Iris pigment epithelial cell (primary cell): ENCODE measurements around the gene FAM120AOS.
"Not testable (repeated sequence)": the region's sequence is repeated elsewhere in the genome, so short reads cannot be mapped to it uniquely, and the experiment has no call there.

Experiments used
- DNase-seq: peaks from one replicate; pipeline ENCODE4 v3.0.0-alpha.2; 2011; ENCODE audit warnings: low read depth

FAM120AOS gene

DNA sequence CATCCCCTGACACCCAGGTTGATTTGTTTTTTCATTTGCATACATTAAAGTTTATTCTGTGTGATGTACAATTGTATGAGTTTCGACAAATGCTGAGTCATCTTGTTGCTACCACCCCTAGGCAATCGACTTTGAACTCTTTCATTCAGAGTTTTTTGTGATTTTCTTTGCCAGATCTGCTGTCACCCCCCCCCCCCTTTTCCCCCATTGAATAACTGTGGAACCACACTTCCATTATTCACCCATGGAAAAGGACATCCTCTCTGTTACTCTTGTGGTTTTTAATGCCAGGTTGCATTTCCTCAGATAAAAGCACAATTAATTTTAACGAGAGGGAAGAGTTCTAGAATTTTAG, 13.7 kb upstream of the FAM120AOS start:
- no peak for DNase-seq

DNA sequence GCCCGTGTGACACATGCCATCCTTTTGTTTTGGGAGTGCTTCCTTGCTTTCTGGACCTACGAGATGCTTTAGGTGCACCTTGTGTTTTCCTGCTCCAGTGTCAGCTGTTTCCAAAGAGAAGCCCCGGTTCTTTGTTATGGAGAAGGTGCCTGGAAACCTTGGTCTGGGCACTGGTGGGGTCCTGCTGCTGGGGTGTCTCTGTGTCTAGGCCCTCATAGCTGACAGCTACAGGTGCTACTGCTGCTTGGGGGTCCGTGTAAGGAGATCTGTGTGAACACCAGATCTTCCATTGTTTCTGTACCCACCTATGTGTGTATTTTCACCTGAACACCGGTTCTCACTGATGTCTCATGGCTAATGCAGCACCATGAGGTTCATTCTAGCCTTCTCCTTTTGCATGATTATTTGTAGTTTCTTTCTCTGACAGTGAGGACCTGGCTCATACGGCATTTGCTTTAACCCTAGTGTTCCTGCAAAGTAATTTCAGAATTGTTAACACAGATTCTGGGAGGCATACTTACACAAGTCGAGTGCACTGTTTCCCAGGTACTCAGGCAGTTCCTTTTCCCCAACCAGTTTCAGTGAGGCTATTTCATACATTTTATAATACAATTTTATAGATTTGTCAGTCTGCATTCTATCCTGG, 13.2 kb upstream of the FAM120AOS start:
- no peak for DNase-seq

DNA sequence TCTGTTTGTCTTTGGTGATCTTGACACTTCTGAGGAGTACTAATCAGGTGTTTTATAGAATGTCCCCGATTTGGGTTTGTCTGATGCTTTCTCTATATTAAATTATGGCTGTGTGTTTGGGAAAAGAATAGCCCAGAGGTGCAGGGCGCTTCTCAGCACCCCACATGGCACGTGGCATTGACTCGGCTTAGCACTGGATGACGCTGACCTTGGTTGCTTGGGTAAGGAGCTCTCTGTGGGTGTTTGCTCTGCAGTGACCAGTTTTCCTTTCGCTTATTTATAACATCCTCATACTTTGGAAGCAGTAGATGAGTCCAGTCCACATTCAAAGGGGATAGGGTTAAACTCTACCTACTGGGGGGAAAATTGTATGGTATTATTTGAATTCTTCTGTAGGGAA, 12.5 kb upstream of the FAM120AOS start:
- no peak for DNase-seq

DNA sequence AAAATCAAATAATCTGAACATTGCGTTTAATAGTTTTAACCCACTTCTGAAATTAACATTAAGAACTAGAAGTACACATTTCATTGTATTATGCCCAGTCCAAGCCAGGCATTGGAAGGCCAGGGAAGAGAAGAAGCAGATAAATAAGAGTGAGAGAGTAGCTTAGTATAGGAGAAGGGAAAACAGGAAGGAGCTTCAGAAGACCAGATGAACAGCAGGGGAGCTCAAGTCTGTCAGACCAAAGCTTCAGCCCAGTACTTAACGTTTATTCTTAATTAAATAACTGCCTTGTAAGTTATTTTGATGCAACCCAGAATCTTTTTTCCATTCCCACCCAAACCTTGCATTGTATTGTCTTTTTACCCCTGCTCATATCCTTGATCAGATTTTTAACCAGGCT, 11.5 kb upstream of the FAM120AOS start:
- no peak for DNase-seq

DNA sequence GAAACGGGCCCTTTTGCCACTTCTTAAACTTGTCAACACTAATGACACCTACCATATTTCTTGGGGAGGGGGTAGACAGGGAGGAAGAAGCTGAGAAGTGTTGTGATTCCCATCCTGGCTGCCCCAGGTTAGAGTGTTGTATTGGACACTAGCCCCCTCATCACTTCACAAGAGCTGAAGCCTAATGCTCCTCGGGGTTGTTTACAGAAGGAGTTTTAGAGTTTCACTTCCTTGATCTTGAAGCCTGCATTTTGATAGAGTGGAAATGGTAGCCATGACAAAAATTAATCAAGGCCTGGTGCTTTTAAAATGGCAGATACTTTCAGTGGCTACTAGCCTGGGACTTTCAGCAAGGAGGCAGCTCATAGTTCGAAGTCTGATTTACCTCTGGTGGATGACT, 11.0 kb upstream of the FAM120AOS start:
- DNase-seq = no peak

DNA sequence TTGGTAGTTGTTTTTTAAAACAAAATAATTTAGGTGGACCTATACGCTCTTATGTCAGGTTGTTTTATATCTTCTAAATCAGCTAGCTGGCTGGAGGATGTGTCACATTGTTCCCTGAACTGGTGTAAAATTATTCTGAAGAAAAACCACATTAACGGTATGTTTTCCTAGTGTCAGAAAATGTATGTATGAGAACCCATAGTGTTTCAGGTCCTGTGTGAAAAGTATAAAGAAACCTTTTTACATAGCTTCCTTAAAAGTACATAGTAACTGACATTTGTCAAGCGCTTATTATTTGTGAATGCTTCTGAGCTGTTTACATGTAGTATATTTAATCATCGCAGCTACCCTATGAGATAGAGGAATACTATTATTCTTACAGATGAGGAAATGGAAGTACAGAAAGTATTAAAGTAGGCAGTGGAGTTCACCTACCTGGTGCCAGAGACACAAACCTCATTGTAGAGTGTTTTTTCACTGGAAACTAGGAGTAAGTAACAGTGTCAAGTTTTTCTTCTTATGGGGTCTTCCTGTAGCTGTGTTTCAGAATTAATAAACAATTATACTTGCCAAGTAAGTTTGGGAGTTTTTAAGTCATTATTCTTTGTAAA, 10.4 kb upstream of the FAM120AOS start:
- no peak for DNase-seq

DNA sequence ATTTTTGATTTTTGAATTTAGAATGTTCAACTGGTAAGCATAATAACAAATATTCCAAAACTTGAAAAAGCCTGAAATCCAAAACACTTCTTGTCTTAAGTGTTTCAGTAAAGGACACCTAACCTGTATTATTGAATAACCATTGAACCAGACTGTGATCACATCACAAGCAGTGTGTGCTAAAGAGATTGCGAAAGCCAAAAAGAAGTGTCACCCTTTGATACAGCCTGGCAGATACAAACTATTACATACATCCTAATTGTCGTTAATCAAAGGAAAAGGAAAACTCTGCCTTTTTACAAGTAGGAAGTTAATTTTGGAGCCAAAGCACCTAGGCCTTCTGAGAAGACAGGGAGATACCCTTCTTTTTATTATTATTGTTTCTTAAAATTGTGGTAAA, 8.4 kb upstream of the FAM120AOS start:
- DNase-seq = no peak

DNA sequence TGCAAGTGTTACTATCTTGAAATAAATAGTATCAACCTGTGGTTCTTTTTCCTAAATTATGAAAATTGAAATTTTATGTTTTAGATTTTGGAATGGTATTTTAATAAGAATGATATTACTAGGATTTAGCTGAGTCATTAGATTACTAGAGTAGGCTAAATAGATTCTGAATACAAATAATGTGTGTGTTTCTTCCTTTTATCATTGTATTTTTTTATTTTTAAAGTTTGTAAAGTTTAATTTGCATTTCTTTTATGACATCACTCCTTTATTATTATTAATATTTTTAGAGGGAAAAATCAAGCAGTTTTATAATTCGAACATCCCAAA, 8.0 kb upstream of the FAM120AOS start:
- no peak for DNase-seq

DNA sequence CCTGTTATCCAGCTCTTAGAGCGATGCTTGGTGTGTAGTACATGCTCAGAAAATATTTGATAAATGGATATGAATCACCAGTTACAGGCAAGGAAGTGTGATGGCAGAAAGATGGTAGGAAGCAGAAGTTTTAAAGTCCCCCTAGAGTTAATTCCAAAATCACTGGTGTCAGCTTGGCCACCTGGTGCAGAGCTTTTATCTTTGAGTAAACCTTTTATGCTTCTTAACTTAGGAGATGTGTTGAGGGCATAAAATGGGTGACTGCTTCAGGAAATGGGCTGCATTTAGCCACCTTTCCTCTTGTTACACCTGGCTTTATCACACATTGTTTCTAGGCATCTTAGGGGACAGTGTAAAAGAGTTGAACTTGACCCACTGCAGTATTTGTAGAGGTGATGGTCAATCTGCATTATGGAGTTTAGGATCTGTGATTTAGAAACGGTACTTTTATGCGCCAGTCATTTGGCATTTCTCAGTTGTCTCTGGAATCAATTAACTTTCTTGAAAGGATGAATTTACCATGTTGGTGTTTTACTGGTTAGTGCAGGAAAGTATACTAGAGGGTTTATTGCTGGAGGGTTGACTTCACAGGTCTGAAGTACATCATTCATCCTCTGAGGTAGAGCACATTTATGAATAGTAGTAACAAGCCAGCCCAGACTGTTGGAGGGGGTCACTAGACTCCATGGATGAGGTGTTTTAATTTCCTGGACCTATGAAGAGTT, 7.5 kb upstream of the FAM120AOS start:
- no peak for DNase-seq

DNA sequence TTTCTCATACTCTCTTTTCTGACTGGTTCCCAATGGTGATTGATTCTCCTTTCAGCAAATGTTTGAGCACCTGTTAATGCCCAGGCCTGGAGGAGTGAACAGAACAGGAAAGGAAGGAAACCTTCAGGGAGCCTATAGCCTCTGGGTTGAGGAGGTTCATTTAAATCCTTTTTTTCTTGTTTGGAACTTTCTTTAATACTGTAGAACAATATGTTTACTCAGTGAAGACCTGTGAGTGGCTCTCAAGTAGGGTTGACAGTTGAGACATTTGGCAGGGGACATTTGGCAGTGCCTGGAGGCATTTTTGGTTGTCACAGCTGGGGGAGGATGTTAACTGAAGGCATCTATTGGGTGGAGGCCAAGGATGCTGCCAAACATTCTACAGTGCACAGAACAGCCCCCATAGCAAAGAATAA, 6.1 kb upstream of the FAM120AOS start:
- no peak for DNase-seq

DNA sequence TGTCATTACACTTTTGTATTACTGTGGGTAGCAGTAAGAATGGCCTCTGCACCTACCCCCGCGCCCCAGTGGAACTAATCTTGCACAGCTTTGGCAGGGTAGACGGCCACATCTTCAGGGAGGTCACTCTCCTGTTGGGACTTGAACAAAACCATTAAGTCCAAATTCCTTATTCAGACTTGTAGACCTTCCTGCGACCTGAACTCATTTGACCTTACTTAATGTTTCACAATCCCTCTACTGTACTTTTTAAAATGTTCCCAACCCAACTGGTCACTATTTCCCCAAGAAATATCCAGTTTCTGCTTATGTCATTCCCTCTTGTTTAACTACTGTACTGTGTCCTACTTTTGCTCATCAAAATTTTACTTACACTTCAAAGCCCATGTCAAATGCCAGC, 5.3 kb upstream of the FAM120AOS start:
- DNase-seq = peak; percentile 50

DNA sequence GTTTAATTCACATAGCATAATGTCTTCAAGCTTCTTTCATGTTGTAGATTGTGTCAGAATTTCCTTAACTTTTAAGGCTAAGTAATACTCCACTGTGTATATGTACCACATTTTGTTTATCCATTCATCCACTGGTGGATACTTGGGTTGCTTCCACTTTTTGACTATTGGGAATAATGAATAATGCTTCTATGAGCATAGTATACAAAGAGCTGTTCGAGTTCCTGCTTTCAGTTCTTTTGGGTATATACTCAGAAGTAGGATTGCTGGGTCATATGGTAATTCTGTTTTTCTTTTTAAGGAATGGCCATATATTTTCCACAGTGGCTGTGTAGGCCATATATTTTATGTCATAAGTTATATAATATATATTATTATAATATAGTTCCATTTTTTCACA, 3.6 kb upstream of the FAM120AOS start:
- DNase-seq = no peak

DNA sequence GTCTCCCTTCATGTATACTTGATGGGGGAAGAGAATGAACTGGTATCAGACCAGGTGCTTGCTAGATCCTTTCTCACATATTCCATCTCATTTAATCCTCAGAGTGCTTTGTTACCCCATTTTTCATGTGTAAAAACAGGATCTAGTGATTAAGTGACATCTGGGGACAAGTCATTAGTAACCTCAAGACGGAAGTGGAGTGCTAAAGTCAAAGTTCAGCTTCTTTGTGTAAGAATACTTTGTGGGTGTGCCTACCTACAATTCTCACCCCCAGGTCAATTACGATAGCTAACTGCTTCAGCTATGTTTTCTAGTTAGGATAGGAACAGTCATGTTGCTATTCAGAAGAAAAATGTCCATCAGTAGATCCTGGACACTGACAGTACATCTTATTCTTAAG, 3.1 kb upstream of the FAM120AOS start:
- no peak for DNase-seq

DNA sequence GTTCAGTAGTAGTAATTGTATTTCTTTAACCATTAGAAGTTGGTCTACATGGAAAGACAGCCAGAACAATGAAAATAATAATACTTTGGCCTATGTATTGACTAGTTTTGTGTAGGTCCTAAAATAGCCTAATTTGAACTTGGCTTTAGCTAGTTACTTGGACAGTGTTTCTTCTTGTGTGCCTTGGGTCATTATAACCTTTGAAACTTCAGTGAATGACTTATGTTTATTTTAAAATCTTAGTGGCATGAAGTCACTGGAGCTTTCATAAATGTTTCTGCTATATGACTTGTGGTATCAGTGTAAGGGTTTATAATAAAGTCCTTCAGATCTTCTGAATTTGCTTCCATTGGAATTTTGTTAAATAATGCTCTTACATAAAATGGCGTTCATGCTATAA, 2.6 kb upstream of the FAM120AOS start:
- no peak for DNase-seq

DNA sequence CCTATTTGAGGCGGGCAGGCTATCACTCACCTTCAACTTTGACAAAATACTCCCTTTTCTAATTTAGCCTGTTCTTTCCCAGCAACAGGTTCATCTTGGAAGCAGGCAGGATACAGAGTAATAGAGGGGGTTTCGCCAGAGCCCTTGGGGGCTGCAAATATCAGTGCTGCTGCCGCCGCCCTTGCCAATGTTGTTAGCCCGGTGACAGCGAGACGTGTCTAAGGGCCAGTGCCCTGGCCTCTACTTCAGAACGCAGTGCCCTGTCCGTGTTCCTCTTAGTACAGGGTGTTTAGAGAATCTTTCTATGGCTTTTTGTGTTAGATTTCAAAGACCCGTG, 703 bp downstream of the FAM120AOS start:
- DNase-seq = no peak

DNA sequence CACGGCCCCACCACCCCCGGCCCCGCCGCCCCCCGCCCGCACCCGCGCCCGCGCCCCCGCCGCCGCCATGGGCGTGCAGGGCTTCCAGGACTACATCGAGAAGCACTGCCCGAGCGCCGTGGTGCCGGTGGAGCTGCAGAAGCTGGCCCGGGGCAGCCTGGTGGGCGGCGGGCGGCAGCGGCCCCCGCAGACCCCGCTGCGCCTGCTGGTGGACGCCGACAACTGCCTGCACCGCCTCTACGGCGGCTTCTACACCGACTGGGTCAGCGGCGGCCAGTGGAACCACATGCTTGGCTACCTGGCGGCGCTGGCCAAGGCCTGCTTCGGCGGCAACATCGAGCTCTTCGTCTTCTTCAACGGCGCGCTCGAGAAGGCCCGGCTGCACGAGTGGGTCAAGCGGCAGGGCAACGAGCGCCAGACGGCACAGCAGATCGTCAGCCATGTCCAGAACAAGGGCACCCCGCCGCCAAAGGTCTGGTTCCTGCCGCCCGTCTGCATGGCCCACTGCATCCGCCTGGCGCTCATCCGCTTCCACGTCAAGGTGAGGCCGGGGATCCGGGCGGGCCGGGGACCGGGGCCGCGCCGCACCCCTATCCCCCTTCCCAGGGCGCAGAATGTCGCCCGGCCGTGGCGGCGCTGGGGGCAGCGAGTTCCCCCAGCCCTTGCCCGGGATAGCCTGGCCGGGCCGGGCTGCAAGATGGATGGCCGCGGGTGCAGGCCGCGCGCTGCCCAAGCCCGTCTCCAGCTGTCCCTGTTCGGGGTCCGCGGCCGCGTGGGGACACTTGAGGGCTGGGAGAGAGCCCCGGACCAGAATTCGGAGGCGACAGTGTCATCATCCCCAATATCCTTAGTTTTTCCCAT, 1.3 kb downstream of the FAM120AOS start:
- DNase-seq = peak; percentile 64

DNA sequence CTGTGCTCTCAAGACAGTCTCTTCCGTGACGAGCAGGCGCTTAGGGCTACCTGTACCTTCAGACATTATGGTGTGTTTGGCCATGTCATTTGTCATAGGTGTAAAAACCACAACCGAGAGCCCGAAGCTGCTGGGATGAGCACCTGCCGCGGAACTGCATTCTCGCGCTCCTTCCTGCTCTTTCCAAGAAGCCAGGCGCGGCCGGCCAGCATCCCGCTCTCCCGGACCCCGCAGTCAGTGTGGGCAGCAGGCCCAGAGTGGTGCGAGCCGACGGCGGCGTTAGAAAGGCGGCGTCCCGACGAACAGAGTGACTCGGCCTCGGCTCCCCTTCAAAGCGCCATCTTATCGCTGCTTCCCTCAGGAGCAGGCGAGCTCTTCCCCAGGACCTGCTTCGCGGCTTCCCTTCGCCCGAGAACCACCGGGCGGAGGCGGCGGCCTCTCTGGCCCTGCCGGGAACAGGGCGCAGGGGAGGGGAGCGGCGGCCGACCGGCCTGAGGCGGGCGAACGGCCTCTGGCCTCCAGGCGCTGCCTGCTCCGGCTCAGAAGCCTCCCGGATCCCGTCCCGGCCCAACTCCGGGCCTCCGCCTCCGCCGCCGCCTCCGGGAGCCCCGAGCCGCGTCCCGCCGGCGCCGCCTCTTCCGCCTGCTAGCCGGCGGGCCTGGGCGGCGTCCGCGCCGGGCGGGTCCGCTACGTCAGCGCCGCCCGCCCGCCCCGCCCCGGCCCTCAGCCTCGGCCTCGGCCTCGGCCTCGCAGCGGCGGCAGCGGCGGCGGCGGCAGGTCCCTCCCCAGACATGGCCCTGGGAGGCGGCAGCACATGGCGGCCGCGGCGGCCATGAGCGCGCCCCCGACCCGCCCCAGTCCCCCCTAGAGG, 2.2 kb downstream of the FAM120AOS start, which contains the start of gene FAM120A:
Gene FAM120A (plus strand): TSS at position 741 of the 871 bp plus-strand sequence. CDS start 231 bp downstream, outside the sequence.
- DNase-seq = peak; percentile 79

DNA sequence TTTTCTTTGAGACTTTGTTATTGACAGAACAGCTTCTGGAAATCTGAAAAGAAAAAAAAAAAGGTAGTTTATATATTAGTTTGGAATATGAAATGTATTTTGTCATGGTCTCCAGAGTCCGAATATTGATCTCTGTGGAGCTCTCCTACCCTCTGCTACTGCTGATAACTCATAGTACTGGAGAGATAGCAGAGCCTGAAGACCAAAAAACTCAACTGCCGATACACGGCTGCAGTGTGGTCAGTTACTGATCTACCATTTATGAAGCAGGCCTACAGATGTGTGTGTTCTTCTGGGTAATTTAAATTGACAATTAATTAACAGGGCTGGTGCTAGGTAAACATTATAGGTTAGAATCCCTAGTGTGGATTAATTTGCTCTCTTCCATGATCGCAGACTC, 5.7 kb downstream of the FAM120AOS start:
- no peak for DNase-seq

DNA sequence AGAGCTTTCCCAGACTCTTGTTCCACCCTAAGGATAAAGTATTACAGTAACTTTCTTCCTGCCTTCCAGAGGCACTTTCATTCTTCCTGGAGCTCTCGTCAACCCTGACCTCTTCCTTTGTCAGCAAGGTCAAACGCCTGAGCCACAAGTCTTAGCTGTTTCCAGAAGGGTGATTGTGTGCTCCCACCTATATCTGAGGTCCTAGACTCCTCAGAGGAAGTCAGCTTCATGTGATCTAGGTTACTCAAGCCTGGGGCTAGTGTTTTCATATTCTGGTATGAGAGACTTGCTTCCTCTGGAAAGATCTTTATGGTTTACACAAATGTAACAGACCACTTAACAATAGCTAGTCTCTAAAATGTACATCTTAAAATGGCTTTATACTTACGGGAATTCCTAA, 7.3 kb downstream of the FAM120AOS start:
- no peak for DNase-seq

DNA sequence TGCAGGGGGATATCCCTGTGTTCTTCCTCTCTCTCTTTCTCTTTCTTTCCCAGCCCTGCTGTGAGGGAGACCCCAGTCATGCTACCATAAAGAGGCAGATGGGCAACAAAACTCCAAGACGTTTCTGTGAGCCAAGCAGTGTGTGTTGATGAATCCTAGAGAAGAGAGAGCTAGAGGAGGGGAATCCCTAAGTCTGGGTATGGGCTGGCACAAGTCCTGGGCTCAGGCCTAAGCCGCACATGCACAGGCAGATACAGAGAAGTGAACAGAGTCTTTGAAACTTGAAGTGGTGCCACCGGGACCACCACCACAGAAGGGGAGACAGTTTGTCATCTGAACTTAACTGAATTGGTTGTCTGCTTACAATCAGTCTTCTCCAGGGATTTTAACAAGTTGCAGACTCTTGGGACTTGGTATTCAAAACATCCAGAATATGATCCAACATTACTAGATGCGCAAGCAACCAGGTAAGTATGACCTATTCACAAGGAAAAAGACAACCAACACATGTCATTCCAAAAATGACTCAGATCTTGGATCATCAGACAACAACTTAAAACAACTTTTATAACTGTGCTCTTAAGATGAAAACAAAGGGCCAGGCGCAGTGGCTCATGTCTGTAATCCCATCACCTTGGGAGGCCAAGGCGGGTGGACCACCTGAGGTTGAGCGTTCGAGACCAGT, 12.3 kb downstream of the FAM120AOS start:
- DNase-seq = no peak

DNA sequence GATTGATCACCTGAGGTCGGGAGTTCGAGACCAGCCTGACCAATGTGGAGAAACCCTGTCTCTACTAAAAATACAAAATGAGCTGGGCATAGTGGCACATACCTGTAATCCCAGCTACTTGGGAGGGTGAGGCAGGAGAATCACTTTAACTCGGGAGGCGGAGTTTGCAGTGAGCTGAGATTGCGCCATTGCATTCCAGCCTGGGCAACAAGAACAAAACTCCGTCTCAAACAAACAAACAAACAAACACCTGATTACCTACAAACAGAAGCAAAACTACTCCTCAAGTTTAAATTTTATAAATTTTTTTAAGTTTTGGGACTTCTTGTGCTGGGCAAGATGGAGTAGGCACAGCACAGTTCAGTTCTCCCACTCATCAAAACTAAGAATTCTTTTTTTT, 14.1 kb downstream of the FAM120AOS start:
- not testable (repeated sequence) for DNase-seq
